ENCODE results near the gene SPATA45. TPM values are rescaled to one million over a fixed set of nuclear protein-coding genes. Genes with fewer than 3 reads are reported as not detected.
A peak's percentile ranks its signal among the peaks of the same experiment; 100 is the strongest.

Gene SPATA45
- total and polyA plus RNA-seq, 2 of the 13 experiments (the other 11 are each of a cell fraction or from before 2014, with no cell fraction given), result 0.17 to 0.64 TPM

DNA sequence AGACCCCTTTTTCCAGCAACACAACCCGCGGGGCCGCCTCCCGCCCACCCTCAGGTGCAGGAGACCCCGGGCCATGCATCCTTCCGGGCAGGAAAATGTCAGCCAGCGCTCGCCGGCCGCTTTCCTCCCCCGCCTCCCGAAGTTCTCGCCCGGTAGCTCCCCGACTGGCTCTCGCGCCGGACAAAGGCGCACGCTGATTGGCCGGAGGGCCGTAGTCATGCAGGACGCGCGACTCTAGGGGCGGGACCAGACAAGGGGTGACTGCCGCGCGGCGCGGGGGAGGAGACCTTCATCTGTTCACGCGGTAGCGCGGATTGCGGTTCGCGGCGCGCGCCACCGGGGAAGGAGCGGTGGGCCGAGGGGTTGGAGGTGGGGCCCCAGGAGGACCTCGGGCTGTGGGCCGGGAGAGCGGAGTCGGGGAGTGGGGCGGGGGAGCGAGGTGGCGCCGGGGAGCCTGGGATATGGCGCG lies 10.6 kb upstream of the SPATA45 start, which contains the start of gene FLVCR1 (continued):
- TF ChIP-seq, protein P1, sequence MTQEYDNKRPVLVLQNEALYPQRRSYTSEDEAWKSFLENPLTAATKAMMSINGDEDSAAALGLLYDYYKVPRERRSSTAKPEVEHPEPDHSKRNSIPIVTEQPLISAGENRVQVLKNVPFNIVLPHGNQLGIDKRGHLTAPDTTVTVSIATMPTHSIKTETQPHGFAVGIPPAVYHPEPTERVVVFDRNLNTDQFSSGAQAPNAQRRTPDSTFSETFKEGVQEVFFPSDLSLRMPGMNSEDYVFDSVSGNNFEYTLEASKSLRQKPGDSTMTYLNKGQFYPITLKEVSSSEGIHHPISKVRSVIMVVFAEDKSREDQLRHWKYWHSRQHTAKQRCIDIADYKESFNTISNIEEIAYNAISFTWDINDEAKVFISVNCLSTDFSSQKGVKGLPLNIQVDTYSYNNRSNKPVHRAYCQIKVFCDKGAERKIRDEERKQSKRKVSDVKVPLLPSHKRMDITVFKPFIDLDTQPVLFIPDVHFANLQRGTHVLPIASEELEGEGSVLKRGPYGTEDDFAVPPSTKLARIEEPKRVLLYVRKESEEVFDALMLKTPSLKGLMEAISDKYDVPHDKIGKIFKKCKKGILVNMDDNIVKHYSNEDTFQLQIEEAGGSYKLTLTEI (CRISPR knock-in tag; conservative IDR thresholded peaks at IDR 0.05), result no peak
- TF ChIP-seq ZNF577 (CRISPR knock-in tag; IDR thresholded peaks at IDR 0.05; ENCODE audit: borderline replicate concordance, low read depth) (no peak), ZNF17 (CRISPR knock-in tag; IDR thresholded peaks at IDR 0.05) (no peak), RFX1 (IDR thresholded peaks at IDR 0.05) (no peak), NCOA1 (CRISPR knock-in tag; IDR thresholded peaks at IDR 0.05) (no peak), SKI (IDR thresholded peaks at IDR 0.05; ENCODE audit: partially characterized antibody) (peak; percentile 51), ZC3H13 (CRISPR knock-in tag; IDR thresholded peaks at IDR 0.05) (0 out of 2 replicates have a peak, but pooled peaks have one; percentile 71), GATAD1 (CRISPR knock-in tag; IDR thresholded peaks at IDR 0.05) (peak; percentile 71; the same call in 1 of the 2 replicates), KDM5A (IDR thresholded peaks at IDR 0.05; ENCODE audit: borderline replicate concordance, low read length) (peak; percentile 48; the same call in 1 of the 2 replicates), ETV6 (CRISPR knock-in tag; conservative IDR thresholded peaks at IDR 0.05) (no peak), ZBTB38 (CRISPR knock-in tag; IDR thresholded peaks at IDR 0.05) (peak; percentile 58), SIX1 (CRISPR knock-in tag; IDR thresholded peaks at IDR 0.05; ENCODE audit: borderline replicate concordance) (no peak), PITX1 (CRISPR knock-in tag; IDR thresholded peaks at IDR 0.05) (peak; percentile 10; the same call in 1 of the 2 replicates), CREM (IDR thresholded peaks at IDR 0.05) (no peak; the same call in 1 of the 2 replicates), CREM (CRISPR knock-in tag; IDR thresholded peaks at IDR 0.05) (no peak), NKX3-1 (CRISPR knock-in tag; IDR thresholded peaks at IDR 0.05) (no peak), ZBTB42 (CRISPR knock-in tag; IDR thresholded peaks at IDR 0.05) (0 out of 2 replicates have a peak, but pooled peaks have one; percentile 46), ZNF329 (CRISPR knock-in tag; IDR thresholded peaks at IDR 0.05; ENCODE audit: low read depth) (no peak), EP300 (IDR thresholded peaks at IDR 0.05; ENCODE audit: low read depth in 2 of 2, low read length in 2 of 2) (no peak), EP300 (CRISPR knock-in tag; IDR thresholded peaks at IDR 0.05; ENCODE audit: borderline replicate concordance) (no peak), RFXAP (CRISPR knock-in tag; IDR thresholded peaks at IDR 0.05; ENCODE audit: borderline replicate concordance) (peak; percentile 59; the same call in 1 of the 2 replicates), ZNF572 (CRISPR knock-in tag; IDR thresholded peaks at IDR 0.05) (no peak), RBM22 (optimal IDR thresholded peaks at IDR 0.05; ENCODE audit: low read length) (no peak)
- TF ChIP-seq, protein P2, sequence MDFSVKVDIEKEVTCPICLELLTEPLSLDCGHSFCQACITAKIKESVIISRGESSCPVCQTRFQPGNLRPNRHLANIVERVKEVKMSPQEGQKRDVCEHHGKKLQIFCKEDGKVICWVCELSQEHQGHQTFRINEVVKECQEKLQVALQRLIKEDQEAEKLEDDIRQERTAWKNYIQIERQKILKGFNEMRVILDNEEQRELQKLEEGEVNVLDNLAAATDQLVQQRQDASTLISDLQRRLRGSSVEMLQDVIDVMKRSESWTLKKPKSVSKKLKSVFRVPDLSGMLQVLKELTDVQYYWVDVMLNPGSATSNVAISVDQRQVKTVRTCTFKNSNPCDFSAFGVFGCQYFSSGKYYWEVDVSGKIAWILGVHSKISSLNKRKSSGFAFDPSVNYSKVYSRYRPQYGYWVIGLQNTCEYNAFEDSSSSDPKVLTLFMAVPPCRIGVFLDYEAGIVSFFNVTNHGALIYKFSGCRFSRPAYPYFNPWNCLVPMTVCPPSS (IDR thresholded peaks at IDR 0.05), result no peak
- TF ChIP-seq, protein P3, sequence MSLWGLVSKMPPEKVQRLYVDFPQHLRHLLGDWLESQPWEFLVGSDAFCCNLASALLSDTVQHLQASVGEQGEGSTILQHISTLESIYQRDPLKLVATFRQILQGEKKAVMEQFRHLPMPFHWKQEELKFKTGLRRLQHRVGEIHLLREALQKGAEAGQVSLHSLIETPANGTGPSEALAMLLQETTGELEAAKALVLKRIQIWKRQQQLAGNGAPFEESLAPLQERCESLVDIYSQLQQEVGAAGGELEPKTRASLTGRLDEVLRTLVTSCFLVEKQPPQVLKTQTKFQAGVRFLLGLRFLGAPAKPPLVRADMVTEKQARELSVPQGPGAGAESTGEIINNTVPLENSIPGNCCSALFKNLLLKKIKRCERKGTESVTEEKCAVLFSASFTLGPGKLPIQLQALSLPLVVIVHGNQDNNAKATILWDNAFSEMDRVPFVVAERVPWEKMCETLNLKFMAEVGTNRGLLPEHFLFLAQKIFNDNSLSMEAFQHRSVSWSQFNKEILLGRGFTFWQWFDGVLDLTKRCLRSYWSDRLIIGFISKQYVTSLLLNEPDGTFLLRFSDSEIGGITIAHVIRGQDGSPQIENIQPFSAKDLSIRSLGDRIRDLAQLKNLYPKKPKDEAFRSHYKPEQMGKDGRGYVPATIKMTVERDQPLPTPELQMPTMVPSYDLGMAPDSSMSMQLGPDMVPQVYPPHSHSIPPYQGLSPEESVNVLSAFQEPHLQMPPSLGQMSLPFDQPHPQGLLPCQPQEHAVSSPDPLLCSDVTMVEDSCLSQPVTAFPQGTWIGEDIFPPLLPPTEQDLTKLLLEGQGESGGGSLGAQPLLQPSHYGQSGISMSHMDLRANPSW (CRISPR knock-in tag; IDR thresholded peaks at IDR 0.05; ENCODE audit: borderline replicate concordance), result no peak
- TF ChIP-seq, protein P4, sequence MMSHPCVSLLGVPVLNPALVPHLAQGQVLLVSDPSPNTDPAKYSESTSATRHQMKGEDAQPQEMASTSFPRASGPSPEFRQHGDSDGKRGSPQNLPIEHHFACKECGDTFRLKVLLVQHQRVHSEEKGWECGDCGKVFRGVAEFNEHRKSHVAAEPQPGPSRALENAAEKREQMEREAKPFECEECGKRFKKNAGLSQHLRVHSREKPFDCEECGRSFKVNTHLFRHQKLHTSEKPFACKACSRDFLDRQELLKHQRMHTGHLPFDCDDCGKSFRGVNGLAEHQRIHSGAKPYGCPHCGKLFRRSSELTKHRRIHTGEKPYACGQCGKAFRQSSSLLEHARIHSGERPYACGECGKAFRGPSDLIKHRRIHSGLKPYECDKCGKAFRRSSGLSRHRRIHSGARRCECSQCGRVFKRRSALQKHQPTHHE (CRISPR knock-in tag; IDR thresholded peaks at IDR 0.05; ENCODE audit: borderline replicate concordance), result peak; percentile 75; the same call in 1 of the 2 replicates

Measured in HepG2 (cell line).